C4-2B (cell line): ENCODE results near the gene NDUFB8.

ENCODE experiments used
- CTCF ChIP-seq: fragments of 450-650 bp; conservative IDR thresholded peaks from 2 replicates; pipeline ENCODE4 v1.5.1; 2017; ENCODE audit warnings: mild to moderate bottlenecking
- ZFX ChIP-seq: fragments of 450-650 bp; IDR thresholded peaks from 2 replicates; pipeline ENCODE4 v1.6.1; 2017

GRCh38 chr10:100481462-100482081, 48.1 kb downstream of the NDUFB8 start:
- no peak for TF ChIP-seq CTCF
- no peak for TF ChIP-seq ZFX
